ENCODE measurements around the gene KHDRBS2. TPM values are rescaled to one million over a fixed set of nuclear protein-coding genes. Genes with fewer than 3 reads are reported as not detected.

Gene KHDRBS2
- total RNA-seq, 1 experiment from 2014 or later: 2.7 TPM

DNA sequence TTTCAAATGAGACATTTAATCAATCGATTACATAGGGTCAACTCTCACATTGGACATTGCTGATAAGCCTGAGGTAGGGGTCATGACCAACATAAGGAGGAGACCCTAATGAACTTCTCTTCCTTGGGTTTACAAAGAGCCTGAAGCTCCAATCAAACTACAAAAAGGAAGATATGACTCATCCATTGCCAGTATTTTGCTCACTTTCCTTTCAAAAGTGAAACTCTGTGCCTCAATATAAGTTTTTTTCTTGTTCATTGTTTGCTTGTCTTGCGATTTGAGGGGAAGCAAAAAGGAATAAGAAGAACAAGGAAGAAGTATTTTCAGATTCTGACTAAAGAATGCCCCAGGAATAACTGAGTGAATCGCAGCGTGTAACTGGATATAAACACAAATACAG is 38.8 kb upstream of the KHDRBS2 start:
- Histone ChIP-seq H2AFZ (ENCODE audit: low read length) (no peak overlapping the region), H3K27ac (ENCODE audit: insufficient read length, low read depth, low read length) (no peak overlapping the region)
- no CpG with 5 or more reads among the region's 4 CpGs for WGBS (ENCODE audit: extremely low coverage, insufficient read length, low lambda C conversion rate)

More for the DNA sequence above, 38.8 kb upstream of the KHDRBS2 start:
- Mint-ChIP-seq H3K27me3 (ENCODE audit: low read depth) (no peaks in the 10 kb centered on the region), H3K4me3 (no peak overlapping the region), H3K36me3 (ENCODE audit: insufficient read depth in 1 of 3, low read depth in 3 of 3) (no peaks in the 10 kb centered on the region; a peak in 1 of 7 replicates), H3K4me1 (peaks cover 18 to 19% of the 10 kb centered on the region in 2 experiments), H3K9me3 (no peaks in the 10 kb centered on the region), H3K27ac (no peak overlapping the region)
- Histone ChIP-seq H3K79me2 (ENCODE audit: insufficient read depth, low read length) (no peaks in the 10 kb centered on the region), H4K91ac (ENCODE audit: insufficient read length, low read depth, low read length) (no peak overlapping the region), H3K9me3 (ENCODE audit: control insufficient read depth, low read depth, low read length) (no peaks in the 10 kb centered on the region), H3K14ac (ENCODE audit: insufficient read depth, low read length) (no peak overlapping the region), H3T11ph (ENCODE audit: low read length) (no peak overlapping the region), H2BK15ac (ENCODE audit: low read depth, low read length) (no peak overlapping the region), H3K4me1 (ENCODE audit: insufficient read depth, low read length) (no peaks in the 10 kb centered on the region; the same call in 1 of the 2 replicates), H3K9ac (ENCODE audit: extremely low read depth, insufficient read length, low read length) (no peak overlapping the region), H4K5ac (ENCODE audit: insufficient read length, low read depth, low read length) (no peak overlapping the region), H2BK12ac (ENCODE audit: insufficient read length, low read depth, low read length) (no peak overlapping the region), H4K8ac (replicated peaks; ENCODE audit: insufficient read length, low read depth, low read length) (no peak overlapping the region), H4K20me1 (ENCODE audit: control insufficient read depth, insufficient read depth, insufficient read length) (no peaks in the 10 kb centered on the region), H2AK5ac (ENCODE audit: insufficient read length, low read length) (no peak overlapping the region), H3K23ac (ENCODE audit: insufficient read length, low read depth, low read length) (no peak overlapping the region), H3K4me2 (ENCODE audit: insufficient read depth, insufficient read length, low read length) (no peak overlapping the region), H3K56ac (ENCODE audit: insufficient read length, low read depth, low read length) (no peak overlapping the region), H3K27me3 (ENCODE audit: insufficient read depth, low read length) (no peaks in the 10 kb centered on the region), H3K79me1 (ENCODE audit: insufficient read depth, low read depth, low read length, poor library complexity, severe bottlenecking) (no peaks in the 10 kb centered on the region), H2BK5ac (ENCODE audit: insufficient read length, low read length) (no peak overlapping the region), H3K18ac (ENCODE audit: insufficient read length, low read depth, low read length) (no peak overlapping the region), H3K23me2 (ENCODE audit: insufficient read length, low read depth, low read length, poor library complexity, severe bottlenecking) (no peaks in the 10 kb centered on the region), H2BK20ac (ENCODE audit: low read depth, low read length, poor library complexity, severe bottlenecking) (no peak overlapping the region), H2BK120ac (ENCODE audit: low read depth, low read length, poor library complexity, severe bottlenecking) (no peak overlapping the region), H3K4ac (ENCODE audit: low read depth, low read length) (no peak overlapping the region)
- DNase-seq: no peak
- TF ChIP-seq, protein P1, sequence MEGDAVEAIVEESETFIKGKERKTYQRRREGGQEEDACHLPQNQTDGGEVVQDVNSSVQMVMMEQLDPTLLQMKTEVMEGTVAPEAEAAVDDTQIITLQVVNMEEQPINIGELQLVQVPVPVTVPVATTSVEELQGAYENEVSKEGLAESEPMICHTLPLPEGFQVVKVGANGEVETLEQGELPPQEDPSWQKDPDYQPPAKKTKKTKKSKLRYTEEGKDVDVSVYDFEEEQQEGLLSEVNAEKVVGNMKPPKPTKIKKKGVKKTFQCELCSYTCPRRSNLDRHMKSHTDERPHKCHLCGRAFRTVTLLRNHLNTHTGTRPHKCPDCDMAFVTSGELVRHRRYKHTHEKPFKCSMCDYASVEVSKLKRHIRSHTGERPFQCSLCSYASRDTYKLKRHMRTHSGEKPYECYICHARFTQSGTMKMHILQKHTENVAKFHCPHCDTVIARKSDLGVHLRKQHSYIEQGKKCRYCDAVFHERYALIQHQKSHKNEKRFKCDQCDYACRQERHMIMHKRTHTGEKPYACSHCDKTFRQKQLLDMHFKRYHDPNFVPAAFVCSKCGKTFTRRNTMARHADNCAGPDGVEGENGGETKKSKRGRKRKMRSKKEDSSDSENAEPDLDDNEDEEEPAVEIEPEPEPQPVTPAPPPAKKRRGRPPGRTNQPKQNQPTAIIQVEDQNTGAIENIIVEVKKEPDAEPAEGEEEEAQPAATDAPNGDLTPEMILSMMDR (conservative IDR thresholded peaks at IDR 0.05): no peak

Data from H9 (cell line).